MM.1S (cell line): Measurements from ENCODE around the gene CLOCK.

ENCODE experiments used
- DNase-seq: peaks from one replicate; pipeline ENCODE4 v3.0.0-alpha.2; 2015
- H2AFZ ChIP-seq: fragments of 300-600 bp; sonication (generic); 2 replicates; pipeline ENCODE4 v1.6.0; 2016; ENCODE audit warnings: antibody characterized with exemption, low read length
- H3F3A ChIP-seq: fragments of 300-600 bp; sonication (generic); 2 replicates; pipeline ENCODE4 v1.6.1; 2016; ENCODE audit warnings: mild to moderate bottlenecking, antibody characterized with exemption, low read length, moderate library complexity, mixed read lengths; ENCODE audit not compliant: insufficient read depth
- H3K27ac ChIP-seq: fragments of 300-600 bp; sonication (generic); 2 replicates; pipeline ENCODE4 v1.5.1; 2016; ENCODE audit warnings: mild to moderate bottlenecking, low read length
- H3K27me3 ChIP-seq: fragments of 300-600 bp; sonication (generic); replicated peaks from 2 replicates; pipeline ENCODE4 v1.6.0; 2016; ENCODE audit warnings: low read length; ENCODE audit not compliant: insufficient read depth
- H3K36me3 ChIP-seq: fragments of 300-600 bp; sonication (generic); replicated peaks from 2 replicates; pipeline ENCODE4 v1.6.1; 2016; ENCODE audit warnings: mild to moderate bottlenecking, low read length, mixed read lengths; ENCODE audit not compliant: insufficient read depth
- H3K4me1 ChIP-seq: fragments of 300-600 bp; sonication (generic); 2 replicates; pipeline ENCODE4 v1.6.1; 2016; ENCODE audit warnings: low read length, mixed read lengths
- H3K4me2 ChIP-seq: fragments of 300-600 bp; sonication (generic); 2 replicates; pipeline ENCODE4 v1.6.0; 2016; ENCODE audit warnings: low read depth, low read length
- H3K4me3 ChIP-seq: fragments of 300-600 bp; sonication (generic); 2 replicates; pipeline ENCODE4 v1.5.1; 2016; ENCODE audit warnings: low read length, mixed read lengths
- H3K79me2 ChIP-seq: fragments of 300-600 bp; sonication (generic); 2 replicates; pipeline ENCODE4 v1.6.1; 2016; ENCODE audit warnings: mixed run types, low read length, mixed read lengths
- H3K9ac ChIP-seq: fragments of 300-600 bp; sonication (generic); 2 replicates; pipeline ENCODE4 v1.6.1; 2016; ENCODE audit warnings: low read length, mixed read lengths
- H3K9me2 ChIP-seq: fragments of 300-600 bp; sonication (generic); replicated peaks from 2 replicates; pipeline ENCODE4 v1.6.1; 2016; ENCODE audit warnings: mild to moderate bottlenecking, low read length, mixed read lengths; ENCODE audit not compliant: insufficient read depth
- H3K9me3 ChIP-seq: fragments of 300-600 bp; sonication (generic); replicated peaks from 2 replicates; pipeline ENCODE4 v1.6.1; 2016; ENCODE audit warnings: mild to moderate bottlenecking, low read length, mixed read lengths; ENCODE audit not compliant: insufficient read depth
- H4K20me1 ChIP-seq: fragments of 300-600 bp; sonication (generic); 2 replicates; pipeline ENCODE4 v1.6.1; 2016; ENCODE audit warnings: mild to moderate bottlenecking, low read length, moderate library complexity, mixed read lengths; ENCODE audit not compliant: insufficient read depth
- CTCF ChIP-seq: fragments of 300-600 bp; sonication (generic); IDR thresholded peaks from 2 replicates; pipeline ENCODE4 v1.5.1; 2016; ENCODE audit warnings: antibody characterized with exemption, low read length, mixed read lengths
- EZH2 ChIP-seq: fragments of 300-600 bp; sonication (generic); optimal IDR thresholded peaks from 2 replicates; pipeline ENCODE3; 2017; ENCODE audit warnings: low read depth, mild to moderate bottlenecking, antibody characterized with exemption, low read length, mixed read lengths
- EZH2phosphoT487 ChIP-seq: fragments of 300-600 bp; sonication (generic); IDR thresholded peaks from 2 replicates; pipeline ENCODE4 v1.6.1; 2018; ENCODE audit warnings: antibody characterized with exemption, low read length

Gene CLOCK

DNA sequence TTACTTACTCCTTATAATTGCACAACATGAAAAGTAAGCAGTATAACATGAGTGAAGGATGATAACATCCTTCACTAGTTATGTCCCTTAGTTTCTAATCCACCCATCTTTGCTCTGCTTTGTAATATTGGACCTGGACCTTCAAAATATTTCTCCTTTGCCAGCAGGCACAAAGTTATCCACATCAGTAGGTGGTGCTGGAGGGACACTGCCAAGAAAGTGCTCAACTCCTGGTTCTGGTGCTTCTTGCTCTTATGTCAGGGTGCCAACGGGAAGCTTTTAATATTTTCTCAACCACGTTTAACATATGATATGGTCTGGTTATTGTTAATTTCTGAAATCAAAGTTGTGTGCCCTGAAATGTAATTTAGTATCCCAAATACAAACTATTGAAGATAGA is 101.9 kb downstream of the CLOCK start:
- Histone ChIP-seq H3K79me2 (no peaks in the 10 kb centered on the region), H4K20me1 (no peaks in the 10 kb centered on the region), H3K4me1 (no peaks in the 10 kb centered on the region), H3K9ac (no peak overlapping the region), H3K36me3 (peaks cover 6% of the 10 kb centered on the region; the same call in 1 of the 2 replicates), H3F3A (no peaks in the 10 kb centered on the region), H3K9me2 (no peaks in the 10 kb centered on the region), H3K27me3 (no peaks in the 10 kb centered on the region), H2AFZ (no peak overlapping the region), H3K4me3 (no peak overlapping the region), H3K4me2 (no peak overlapping the region), H3K27ac (no peak overlapping the region), H3K9me3 (no peaks in the 10 kb centered on the region)
- TF ChIP-seq EZH2phosphoT487 (no peak), CTCF (no peak), EZH2 (no peak)
- no peak for DNase-seq

DNA sequence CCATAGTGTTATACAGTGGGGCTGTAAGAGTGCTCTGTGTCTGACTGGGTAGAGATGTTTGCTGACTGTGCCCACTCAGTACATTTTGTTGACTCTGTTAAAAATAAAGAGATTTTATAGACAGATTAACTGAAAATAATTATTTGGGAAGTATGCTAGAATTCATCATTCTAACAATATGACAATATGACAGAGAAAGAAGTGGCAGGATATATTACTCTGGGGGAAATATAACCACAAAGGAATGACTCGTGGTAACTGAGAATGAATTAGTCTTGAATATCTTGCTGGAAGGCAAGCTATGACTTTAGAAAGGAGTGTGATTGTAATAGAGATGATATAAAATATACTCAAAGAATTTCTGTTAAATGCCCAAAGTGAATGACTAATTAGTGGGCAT is 104.2 kb downstream of the CLOCK start:
- H3K27me3 ChIP-seq = no peaks in the 10 kb centered on the region
- no peaks in the 10 kb centered on the region; the same call in 1 of the 2 replicates for H3K36me3 ChIP-seq
- H3K4me2 ChIP-seq = no peak overlapping the region
- no peaks in the 10 kb centered on the region for H3K79me2 ChIP-seq
- H3K9me2 ChIP-seq = no peaks in the 10 kb centered on the region
- H3K9ac ChIP-seq = no peak overlapping the region
- TF ChIP-seq EZH2phosphoT487 = no peak
- no peak for TF ChIP-seq CTCF
- no peak for TF ChIP-seq EZH2
- H3K27ac ChIP-seq = no peak overlapping the region
- H3F3A ChIP-seq = no peaks in the 10 kb centered on the region
- no peaks in the 10 kb centered on the region for H3K4me1 ChIP-seq
- DNase-seq = no peak
- H2AFZ ChIP-seq = no peak overlapping the region
- H3K4me3 ChIP-seq = no peak overlapping the region
- no peaks in the 10 kb centered on the region for H3K9me3 ChIP-seq
- H4K20me1 ChIP-seq = no peaks in the 10 kb centered on the region

GRCh38 chr4:55440786-55441185 is 105.9 kb downstream of the CLOCK start:
- no peaks in the 10 kb centered on the region for H3K9me2 ChIP-seq
- no peaks in the 10 kb centered on the region for H3K4me1 ChIP-seq
- no peak overlapping the region for H3K9ac ChIP-seq
- no peaks in the 10 kb centered on the region for H3K79me2 ChIP-seq
- H2AFZ ChIP-seq = no peak overlapping the region
- no peak for DNase-seq
- no peaks in the 10 kb centered on the region for H3K9me3 ChIP-seq
- no peak overlapping the region for H3K4me2 ChIP-seq
- H3F3A ChIP-seq = no peaks in the 10 kb centered on the region
- H3K27ac ChIP-seq = no peak overlapping the region
- no peaks in the 10 kb centered on the region for H3K27me3 ChIP-seq
- no peaks in the 10 kb centered on the region for H4K20me1 ChIP-seq
- TF ChIP-seq EZH2phosphoT487 = no peak
- no peak for TF ChIP-seq EZH2
- no peak for TF ChIP-seq CTCF
- no peaks in the 10 kb centered on the region; the same call in 1 of the 2 replicates for H3K36me3 ChIP-seq
- H3K4me3 ChIP-seq = no peak overlapping the region
